Measurements from ENCODE around the gene TTLL11. TPM values are rescaled to one million over a fixed set of nuclear protein-coding genes. Genes with fewer than 3 reads are reported as not detected.

TTLL11 gene
- 1.9 and 3.0 TPM in 2 replicates for total RNA-seq

- DNase-seq (ENCODE audit: low read depth in 2 of 2) = peak; percentile 88 to 97
These were observed at the start of gene TTLL11 for GRCh38 chr9:122092611-122093506. Gene TTLL11, minus strand, starts transcription at chr9:122093308. Its CDS starts 160 bp downstream, at chr9:122093148.

- no peak for DNase-seq (ENCODE audit: low read depth in 2 of 2)
These were observed 48.6 kb upstream of the TTLL11 start for GRCh38 chr9:122141671-122142070.

GRCh38 chr9:122140368-122141193, 47.5 kb upstream of the TTLL11 start:
- DNase-seq (ENCODE audit: low read depth in 2 of 2) = no peak

GRCh38 chr9:122138560-122139268, 45.6 kb upstream of the TTLL11 start:
- no peak for DNase-seq (ENCODE audit: low read depth in 2 of 2)

- DNase-seq (ENCODE audit: low read depth in 2 of 2) = no peak
These were observed 42.4 kb upstream of the TTLL11 start for GRCh38 chr9:122135529-122135859.

GRCh38 chr9:122134822-122135528, 41.9 kb upstream of the TTLL11 start:
- peak in 1 of 2 donors; percentile 36 for DNase-seq (ENCODE audit: low read depth in 2 of 2)

GRCh38 chr9:122133984-122134535, 41.0 kb upstream of the TTLL11 start:
- DNase-seq (ENCODE audit: low read depth in 2 of 2) = peak; percentile 65 to 74

GRCh38 chr9:122133263-122133983, 40.3 kb upstream of the TTLL11 start:
- peak; percentile 55 to 79 for DNase-seq (ENCODE audit: low read depth in 2 of 2)

- no peak for DNase-seq (ENCODE audit: low read depth in 2 of 2)
These were observed 39.4 kb upstream of the TTLL11 start for GRCh38 chr9:122132539-122132938.

GRCh38 chr9:122131401-122132001, 38.4 kb upstream of the TTLL11 start:
- no peak for DNase-seq (ENCODE audit: low read depth in 2 of 2)

- no peak for DNase-seq (ENCODE audit: low read depth in 2 of 2)
These were observed 37.7 kb upstream of the TTLL11 start for GRCh38 chr9:122130837-122131236.

- DNase-seq (ENCODE audit: low read depth in 2 of 2) = no peak
These were observed 36.9 kb upstream of the TTLL11 start for GRCh38 chr9:122129969-122130368.

- no peak for DNase-seq (ENCODE audit: low read depth in 2 of 2)
These were observed 35.8 kb upstream of the TTLL11 start for GRCh38 chr9:122128969-122129343.

- peak in 1 of 2 donors; percentile 32 for DNase-seq (ENCODE audit: low read depth in 2 of 2)
These were observed 35.2 kb upstream of the TTLL11 start for GRCh38 chr9:122128007-122128968.

GRCh38 chr9:122127396-122127798, 34.3 kb upstream of the TTLL11 start:
- DNase-seq (ENCODE audit: low read depth in 2 of 2) = peak in 1 of 2 donors; percentile 32

- DNase-seq (ENCODE audit: low read depth in 2 of 2) = no peak
These were observed 33.5 kb upstream of the TTLL11 start for GRCh38 chr9:122126331-122127261.

Data from dermis microvascular lymphatic vessel endothelial cell (primary cell).